Brain microvascular endothelial cell (primary cell): ENCODE results near the gene OSBPL2.

Source experiments
- DNase-seq: peaks from one replicate; pipeline ENCODE4 v3.0.0-alpha.2; 2020
- H3K27ac ChIP-seq: fragments of 250-450 bp; sonication (Bioruptor Pico); 2 replicates; pipeline ENCODE4 v1.5.1; 2020; ENCODE audit warnings: mild to moderate bottlenecking, moderate library complexity
- H3K27me3 ChIP-seq: fragments of 250-450 bp; sonication (Bioruptor Pico); replicated peaks from 2 replicates; pipeline ENCODE4 v1.5.1; 2020; ENCODE audit warnings: mild to moderate bottlenecking
- H3K36me3 ChIP-seq: fragments of 250-450 bp; sonication (Bioruptor Pico); replicated peaks from 2 replicates; pipeline ENCODE4 v1.5.1; 2020; ENCODE audit warnings: mild to moderate bottlenecking
- H3K4me3 ChIP-seq: 2 replicates; pipeline ENCODE4 v1.5.1; 2011; ENCODE audit warnings: low read depth, mild to moderate bottlenecking, control low read depth, low read length, moderate library complexity
- CTCF ChIP-seq: IDR thresholded peaks from 2 replicates; pipeline ENCODE4 v1.5.1; 2011; ENCODE audit warnings: low read depth, mild to moderate bottlenecking, moderate library complexity, low read length, control low read depth, inconsistent platforms; ENCODE audit errors: missing control alignments
- in situ Hi-C: cut with HindIII; loops from 2 replicates; pipeline ENCODE4 v1.10.0; 2017; ENCODE audit warnings: low sequenced_read_pairs, low pct_ligation_motif_present

The OSBPL2 gene

GRCh38 chr20:62288535-62289105 lies 50.3 kb downstream of the OSBPL2 start:
- no peak overlapping the region for H3K27ac ChIP-seq
- H3K36me3 ChIP-seq = peaks cover 36% of the 10 kb centered on the region
- in situ Hi-C loops = loop anchor here (25.0 kb wide), 1 partner anchor 99 kb away; the partner anchor contains the start of gene RPS21
- TF ChIP-seq CTCF = no peak
- no peaks in the 10 kb centered on the region for H3K27me3 ChIP-seq
- no peak for DNase-seq
- H3K4me3 ChIP-seq = no peak overlapping the region

GRCh38 chr20:62289131-62289530 lies 50.8 kb downstream of the OSBPL2 start:
- no peak for DNase-seq
- in situ Hi-C loops = loop anchor here (25.0 kb wide), 1 partner anchor 98 kb away; the partner anchor contains the start of gene RPS21
- H3K4me3 ChIP-seq = no peak overlapping the region
- H3K27me3 ChIP-seq = no peaks in the 10 kb centered on the region
- peaks cover 35% of the 10 kb centered on the region for H3K36me3 ChIP-seq
- no peak for TF ChIP-seq CTCF
- H3K27ac ChIP-seq = no peak overlapping the region

- H3K36me3 ChIP-seq = peaks cover 32% of the 10 kb centered on the region
- in situ Hi-C loops = loop anchor here (25.0 kb wide), 1 partner anchor 97 kb away; the partner anchor contains the start of gene RPS21
- no peak for DNase-seq
- no peak for TF ChIP-seq CTCF
- no peaks in the 10 kb centered on the region for H3K27me3 ChIP-seq
- no peak overlapping the region for H3K27ac ChIP-seq
- H3K4me3 ChIP-seq = no peak overlapping the region
These were observed 51.6 kb downstream of the OSBPL2 start for GRCh38 chr20:62289898-62290297.

GRCh38 chr20:62291251-62292066 lies 53.1 kb downstream of the OSBPL2 start:
- in situ Hi-C loops = loop anchor here (25.0 kb wide), 1 partner anchor 96 kb away; the partner anchor contains the start of gene RPS21
- no peak for DNase-seq
- Histone ChIP-seq H3K36me3 (peaks cover 34% of the 10 kb centered on the region), H3K27ac (no peak overlapping the region), H3K4me3 (no peak overlapping the region), H3K27me3 (no peaks in the 10 kb centered on the region)
- no peak for TF ChIP-seq CTCF

- no peak overlapping the region for H3K4me3 ChIP-seq
- no peak for TF ChIP-seq CTCF
- H3K27ac ChIP-seq = no peak overlapping the region
- no peak for DNase-seq
- in situ Hi-C loops = loop anchor here (25.0 kb wide), 1 partner anchor 95 kb away; the partner anchor contains the start of gene RPS21
- peaks cover 30% of the 10 kb centered on the region for H3K36me3 ChIP-seq
- no peaks in the 10 kb centered on the region for H3K27me3 ChIP-seq
These were observed 53.8 kb downstream of the OSBPL2 start for GRCh38 chr20:62292108-62292507.
